NB4 (cell line): ENCODE measurements around the gene MTMR10.

Source experiments
- DNase-seq: peaks from one replicate; pipeline ENCODE4 v3.0.0; 2010; ENCODE audit warnings: low read depth
- H3K4me3 ChIP-seq: one replicate; pipeline ENCODE4 v1.5.1; 2011; ENCODE audit warnings: mild to moderate bottlenecking, low read depth, low read length, moderate library complexity
- CTCF ChIP-seq: IDR thresholded peaks from one replicate; pipeline ENCODE4 v1.5.1; 2012; ENCODE audit warnings: low read depth, low read length
- MAX ChIP-seq: IDR thresholded peaks from 2 replicates; pipeline ENCODE4 v1.6.1; 2011; ENCODE audit warnings: low read depth, low read length
- MYC ChIP-seq: IDR thresholded peaks from 2 replicates; pipeline ENCODE4 v1.6.1; 2011; ENCODE audit warnings: low read depth, low read length
- POLR2A ChIP-seq: IDR thresholded peaks from 2 replicates; pipeline ENCODE4 v1.6.1; 2011; ENCODE audit warnings: mild to moderate bottlenecking; ENCODE audit not compliant: insufficient read length; ENCODE audit errors: extremely low read depth

MTMR10 gene

GRCh38 chr15:30903497-30904187 lies 87.8 kb downstream of the MTMR10 start, which contains the start of gene FAN1:
Gene FAN1, plus strand, starts transcription at chr15:30903915. Its CDS starts 749 bp downstream, at chr15:30904664.
- H3K4me3 ChIP-seq: peak within 1 kb of the TSS; percentile 72
- TF ChIP-seq MAX (peak; percentile 21), POLR2A (peak; percentile 24), CTCF (no peak)
- DNase-seq: peak; percentile 95

GRCh38 chr15:30901889-30902288 lies 89.5 kb downstream of the MTMR10 start:
- DNase-seq: no peak
- H3K4me3 ChIP-seq: no peak overlapping the region
- no peak for TF ChIP-seq MAX
- TF ChIP-seq POLR2A: no peak
- TF ChIP-seq CTCF: no peak
- TF ChIP-seq MYC: no peak

GRCh38 chr15:30896211-30896606 lies 95.2 kb downstream of the MTMR10 start:
- no peak for DNase-seq
- H3K4me3 ChIP-seq: no peak overlapping the region
- TF ChIP-seq MYC (no peak), POLR2A (no peak), CTCF (no peak), MAX (no peak)

GRCh38 chr15:30895461-30896210 lies 95.8 kb downstream of the MTMR10 start:
- no peak overlapping the region for H3K4me3 ChIP-seq

GRCh38 chr15:30889196-30889595 lies 102.2 kb downstream of the MTMR10 start:
- H3K4me3 ChIP-seq: no peak overlapping the region
- no peak for TF ChIP-seq CTCF
- no peak for TF ChIP-seq MAX
- TF ChIP-seq MYC: no peak
- TF ChIP-seq POLR2A: no peak
- no peak for DNase-seq

More at GRCh38 chr15:30895461-30896210, 95.8 kb downstream of the MTMR10 start:
- no peak for DNase-seq
- no peak for TF ChIP-seq POLR2A
- no peak for TF ChIP-seq MAX
- TF ChIP-seq MYC: no peak
